HG03378 (cell line): ENCODE results near the gene ABR.
"Not testable (repeated sequence)": the region's sequence is repeated elsewhere in the genome, so short reads cannot be mapped to it uniquely, and the experiment has no call there.

Source experiments
- ATAC-seq: cut with Tn5 transposase; IDR thresholded peaks from one replicate; pipeline ENCODE4 v1.9.1; 2021; ENCODE audit warnings: mild to moderate bottlenecking, moderate library complexity; ENCODE audit not compliant: unreplicated experiment

ABR gene

DNA sequence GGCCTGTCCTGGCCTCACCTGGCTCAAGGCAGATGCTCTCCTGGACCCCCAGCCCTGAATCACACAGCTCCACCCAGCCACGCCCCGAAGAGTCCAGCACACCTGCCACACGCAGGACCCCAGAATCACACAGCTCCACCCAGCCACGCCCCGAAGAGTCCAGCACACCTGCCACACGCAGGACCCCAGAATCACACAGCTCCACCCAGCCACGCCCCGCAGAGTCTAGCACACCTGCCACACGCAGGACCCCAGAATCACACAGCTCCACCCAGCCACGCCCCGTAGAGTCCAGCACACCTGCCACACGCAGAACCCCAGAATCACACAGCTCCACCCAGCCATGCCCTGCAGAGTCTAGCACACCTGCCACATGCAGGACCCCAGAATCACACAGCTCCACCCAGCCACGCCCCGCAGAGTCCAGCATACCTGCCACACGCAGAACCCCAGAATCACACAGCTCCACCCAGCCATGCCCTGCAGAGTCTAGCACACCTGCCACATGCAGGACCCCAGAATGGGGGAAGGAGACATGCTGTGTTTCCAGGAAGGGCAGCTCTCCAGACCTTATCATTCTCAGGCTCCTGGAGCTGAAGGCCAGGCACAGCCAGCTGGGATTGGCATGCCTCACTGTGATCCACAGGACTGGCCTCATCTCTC, 105.7 kb downstream of the ABR start:
- ATAC-seq, result not testable (repeated sequence)

DNA sequence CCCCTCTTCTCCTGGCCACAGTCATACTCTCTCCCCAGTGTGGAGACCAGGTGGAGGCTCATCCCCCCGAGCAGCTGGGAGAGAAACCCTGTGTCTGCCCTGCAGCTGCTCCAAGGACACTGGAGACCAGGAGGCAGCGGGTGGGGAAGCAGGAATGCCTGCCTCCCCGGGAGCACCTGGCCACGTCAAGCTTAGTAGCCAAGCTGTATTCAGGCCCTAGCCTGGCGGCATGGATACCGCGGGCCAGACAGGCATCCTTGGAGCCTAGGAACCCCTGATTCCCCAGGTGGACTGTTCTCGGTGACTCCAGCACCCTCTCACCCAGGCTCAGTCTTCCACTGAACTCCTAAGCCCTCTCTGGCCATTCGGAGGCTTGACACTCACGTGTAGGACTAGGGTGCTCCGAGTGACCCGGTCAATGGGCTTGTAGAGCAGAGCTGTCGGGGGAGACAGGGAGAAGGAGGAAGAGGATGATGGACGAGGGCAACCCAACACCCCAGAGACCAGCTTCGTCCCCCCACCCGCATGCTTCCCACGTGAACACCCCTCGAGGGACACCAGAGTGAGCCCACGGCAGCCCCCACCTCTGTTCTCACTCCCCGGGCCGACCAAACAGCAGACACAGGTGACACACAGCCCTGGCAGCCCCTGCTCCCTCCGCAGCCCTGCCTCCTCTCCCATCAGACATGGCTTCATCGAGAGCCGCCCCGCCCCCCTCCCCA, 106.4 kb downstream of the ABR start:
- no peak for ATAC-seq

DNA sequence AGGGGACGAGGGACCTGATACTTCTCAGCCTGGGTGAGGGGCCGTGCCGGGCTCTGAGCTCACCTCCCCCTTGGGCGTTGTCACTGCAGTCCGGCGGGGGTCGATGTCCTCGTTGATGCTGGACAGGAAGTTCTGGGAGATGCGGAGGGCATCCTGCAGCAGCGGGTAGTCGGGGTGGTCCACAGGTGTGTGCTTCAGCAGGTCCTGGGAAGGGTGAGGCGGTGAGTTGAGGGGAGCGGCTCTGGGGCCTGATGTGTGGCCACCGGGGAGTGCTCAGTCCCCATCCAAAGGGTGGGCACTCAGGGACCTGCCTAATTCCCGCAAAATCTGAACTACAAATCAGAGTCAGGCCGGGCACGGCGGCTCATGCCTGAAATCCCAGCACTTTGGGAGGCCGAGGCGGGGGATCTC, 107.2 kb downstream of the ABR start:
- ATAC-seq, result no peak

DNA sequence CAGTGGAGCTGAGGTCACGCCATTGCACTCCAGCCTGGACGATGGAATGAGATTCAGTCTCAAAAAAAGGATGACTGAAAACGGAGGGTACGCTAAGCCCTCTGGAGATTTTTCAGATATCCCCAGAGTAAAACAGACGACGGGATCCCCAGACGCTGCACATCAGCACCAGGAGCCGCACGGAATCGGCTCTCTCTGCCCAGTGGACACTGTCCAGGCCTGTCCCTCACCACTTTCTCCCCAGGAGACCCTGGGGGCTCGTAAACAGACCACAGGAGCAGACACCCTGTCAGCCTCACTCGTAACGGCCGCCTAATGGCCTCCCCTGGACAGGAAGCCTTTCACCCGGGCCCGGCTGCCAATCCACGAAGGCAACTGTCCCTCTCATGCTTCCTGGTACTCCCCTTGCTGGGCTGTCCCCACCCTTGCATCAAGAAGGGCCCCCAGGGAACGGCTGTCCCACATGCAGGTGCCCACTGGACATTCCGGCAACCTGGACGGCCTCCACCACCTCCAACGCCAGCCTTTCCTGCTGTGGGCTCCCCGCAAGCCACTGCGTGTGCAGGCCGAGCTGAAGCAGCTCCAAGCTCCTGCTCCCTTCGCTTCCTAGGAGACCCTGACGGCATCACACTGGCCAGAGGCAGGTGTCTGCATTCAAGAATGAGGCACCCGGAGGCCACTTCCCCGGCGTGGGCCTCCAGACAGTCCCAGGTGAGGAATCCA, 108.5 kb downstream of the ABR start:
- ATAC-seq, result no peak

- no peak for ATAC-seq
These were observed 109.4 kb downstream of the ABR start for GRCh38 chr17:1070411-1070810.

DNA sequence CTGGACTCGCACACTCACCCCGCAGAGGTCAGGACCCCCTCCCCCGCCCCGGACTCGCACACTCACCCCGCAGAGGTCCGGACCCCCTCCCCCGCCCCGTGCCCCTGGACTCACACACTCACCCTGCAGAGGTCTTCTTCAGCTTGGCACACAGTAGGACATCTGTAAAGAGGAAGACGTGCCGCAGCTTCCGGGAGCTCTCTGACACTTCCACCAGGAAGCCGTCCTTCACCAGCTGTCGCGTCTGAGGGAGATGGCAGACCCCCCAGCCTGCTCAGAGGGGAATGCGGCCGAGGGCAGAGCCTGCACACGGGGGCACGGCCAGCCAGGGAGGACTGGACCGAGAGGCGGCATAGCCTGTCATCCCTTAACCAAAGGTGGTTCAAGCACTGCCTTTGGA, 109.9 kb downstream of the ABR start:
- no peak for ATAC-seq

GRCh38 chr17:1068356-1068755, 111.4 kb downstream of the ABR start:
- ATAC-seq, result no peak

- no peak for ATAC-seq
These were observed 112.4 kb downstream of the ABR start for GRCh38 chr17:1067282-1067956.

DNA sequence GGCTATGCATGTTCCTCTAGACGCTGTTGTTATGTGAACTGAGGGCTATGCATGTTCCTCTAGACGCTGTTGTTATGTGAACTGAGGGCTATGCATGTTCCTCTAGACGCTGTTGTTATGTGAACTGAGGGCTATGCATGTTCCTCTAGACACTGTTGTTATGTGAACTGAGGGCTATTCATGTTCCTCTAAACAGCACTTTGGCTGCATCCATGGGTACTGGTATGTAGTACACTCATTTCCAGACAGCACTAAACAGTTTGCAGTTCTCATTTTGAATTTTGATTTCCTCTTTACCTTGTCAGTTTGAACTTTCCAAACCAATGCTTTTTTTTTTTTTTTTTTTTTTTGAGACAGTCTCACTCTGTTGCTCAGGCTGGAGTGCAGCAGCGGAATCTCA, 114.4 kb downstream of the ABR start:
- ATAC-seq, result not testable (repeated sequence)

DNA sequence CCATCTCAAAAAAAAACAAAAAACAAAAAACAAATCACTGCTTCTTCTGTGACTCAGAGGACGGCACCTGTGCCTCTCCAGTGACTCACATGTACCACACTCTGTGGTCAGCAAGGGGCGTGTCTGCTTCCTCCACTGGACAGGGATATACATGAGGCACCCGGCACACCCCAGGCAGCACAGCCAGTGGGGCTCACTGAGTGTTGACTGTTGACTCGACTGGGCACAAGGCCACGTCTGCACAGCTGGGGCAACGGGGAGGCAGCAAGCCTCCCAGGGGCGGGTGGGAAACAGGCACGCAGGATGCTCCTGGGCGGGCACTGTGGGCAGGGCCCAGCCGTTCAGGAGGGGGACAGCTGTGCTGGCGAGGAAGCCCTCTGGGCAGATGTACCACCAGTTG, 118.8 kb downstream of the ABR start:
- ATAC-seq, result no peak

DNA sequence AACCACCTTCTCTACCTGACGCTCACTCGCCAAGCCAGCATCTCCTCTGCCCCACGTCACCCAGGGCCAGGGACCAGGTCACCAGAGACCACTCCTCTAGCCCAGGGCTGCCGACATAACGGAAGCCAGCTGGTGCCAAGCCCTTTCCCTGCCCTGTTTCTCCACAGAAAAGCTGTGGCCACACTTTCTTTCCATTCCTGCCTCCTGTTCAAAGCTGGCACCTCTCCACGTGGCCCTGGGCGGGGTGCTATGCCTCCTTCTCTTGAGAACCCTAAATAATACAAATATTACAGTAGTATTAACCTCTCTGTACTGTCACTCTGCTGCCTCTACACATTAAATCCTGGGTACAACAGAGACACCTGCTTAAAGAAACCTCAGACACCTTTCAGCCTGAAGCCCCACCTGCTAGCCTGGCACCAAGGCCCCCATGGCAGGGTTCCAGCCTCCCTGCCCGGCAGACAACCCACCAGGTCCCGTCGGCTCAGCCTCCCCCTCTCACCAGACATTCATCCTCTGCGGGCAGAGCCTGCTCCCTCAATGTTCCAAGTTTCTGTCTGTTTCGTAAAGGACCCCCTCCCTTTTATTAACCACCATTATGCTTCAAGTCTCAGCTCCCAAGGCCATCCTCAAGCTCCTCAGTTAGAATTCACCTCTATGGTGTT, 120.5 kb downstream of the ABR start:
- ATAC-seq, result no peak

GRCh38 chr17:1058423-1059130, 121.2 kb downstream of the ABR start:
- ATAC-seq, result no peak

DNA sequence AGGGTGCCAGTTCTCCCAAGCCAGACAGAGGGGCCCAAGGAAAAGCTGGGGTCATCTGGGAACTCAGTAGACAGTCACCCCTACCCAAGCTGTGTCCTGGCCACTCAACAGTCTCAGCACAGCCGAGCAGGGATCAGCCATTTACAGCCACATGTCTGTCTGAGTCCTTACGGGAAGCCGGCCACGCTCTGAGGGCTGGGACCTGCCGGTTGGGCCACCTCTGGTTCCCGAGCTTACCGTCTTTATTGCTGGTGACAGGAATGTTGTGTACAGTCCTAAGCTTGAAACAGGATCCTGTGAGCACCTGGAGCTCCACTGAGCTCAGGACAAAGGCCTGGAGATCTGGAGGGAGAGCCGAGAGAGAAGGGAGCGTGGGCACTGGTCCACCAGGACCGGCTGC, 123.0 kb downstream of the ABR start:
- ATAC-seq, result no peak

GRCh38 chr17:1055751-1056645, 123.8 kb downstream of the ABR start:
- ATAC-seq, result no peak

DNA sequence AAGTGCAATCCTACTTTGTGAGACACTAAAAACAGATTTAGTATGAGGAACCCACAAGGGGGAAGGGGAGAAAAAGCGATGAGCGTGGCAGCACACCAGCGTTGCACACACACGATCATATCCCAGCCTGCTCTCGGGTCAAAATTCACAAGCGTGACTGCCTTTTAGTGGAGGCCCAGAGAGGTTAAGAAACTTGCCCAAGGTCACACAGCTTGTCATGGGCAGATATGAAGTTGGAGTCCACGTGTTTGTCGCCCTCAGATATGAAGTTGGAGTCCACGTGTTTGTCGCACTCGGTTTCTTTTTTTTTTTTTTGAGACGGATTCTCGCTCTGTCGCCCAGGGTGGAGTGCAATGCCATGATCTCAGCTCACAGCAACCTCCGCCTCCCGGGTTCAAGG, 124.5 kb downstream of the ABR start:
- ATAC-seq, result no peak

DNA sequence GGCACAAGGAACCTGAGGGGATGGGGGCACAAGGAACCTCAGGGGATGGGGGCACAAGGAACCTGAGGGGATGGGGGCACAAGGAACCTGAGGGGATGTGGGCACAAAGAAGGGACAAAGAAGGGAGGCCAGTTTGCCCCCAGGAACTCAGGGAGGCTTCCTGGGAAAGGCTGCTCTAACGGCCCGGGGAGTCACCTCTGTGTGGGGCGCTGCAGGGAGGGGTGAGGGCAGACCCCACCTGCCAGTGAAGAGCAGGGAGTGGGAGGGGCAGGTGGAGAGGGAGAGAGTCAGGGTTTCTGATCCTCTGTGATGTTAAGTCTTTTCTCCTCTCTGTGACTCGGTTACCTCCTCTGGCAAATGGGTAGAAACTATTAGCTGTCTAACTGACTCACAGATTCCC, 125.1 kb downstream of the ABR start:
- ATAC-seq, result no peak

GRCh38 chr17:1053661-1054360, 126.0 kb downstream of the ABR start:
- no peak for ATAC-seq

DNA sequence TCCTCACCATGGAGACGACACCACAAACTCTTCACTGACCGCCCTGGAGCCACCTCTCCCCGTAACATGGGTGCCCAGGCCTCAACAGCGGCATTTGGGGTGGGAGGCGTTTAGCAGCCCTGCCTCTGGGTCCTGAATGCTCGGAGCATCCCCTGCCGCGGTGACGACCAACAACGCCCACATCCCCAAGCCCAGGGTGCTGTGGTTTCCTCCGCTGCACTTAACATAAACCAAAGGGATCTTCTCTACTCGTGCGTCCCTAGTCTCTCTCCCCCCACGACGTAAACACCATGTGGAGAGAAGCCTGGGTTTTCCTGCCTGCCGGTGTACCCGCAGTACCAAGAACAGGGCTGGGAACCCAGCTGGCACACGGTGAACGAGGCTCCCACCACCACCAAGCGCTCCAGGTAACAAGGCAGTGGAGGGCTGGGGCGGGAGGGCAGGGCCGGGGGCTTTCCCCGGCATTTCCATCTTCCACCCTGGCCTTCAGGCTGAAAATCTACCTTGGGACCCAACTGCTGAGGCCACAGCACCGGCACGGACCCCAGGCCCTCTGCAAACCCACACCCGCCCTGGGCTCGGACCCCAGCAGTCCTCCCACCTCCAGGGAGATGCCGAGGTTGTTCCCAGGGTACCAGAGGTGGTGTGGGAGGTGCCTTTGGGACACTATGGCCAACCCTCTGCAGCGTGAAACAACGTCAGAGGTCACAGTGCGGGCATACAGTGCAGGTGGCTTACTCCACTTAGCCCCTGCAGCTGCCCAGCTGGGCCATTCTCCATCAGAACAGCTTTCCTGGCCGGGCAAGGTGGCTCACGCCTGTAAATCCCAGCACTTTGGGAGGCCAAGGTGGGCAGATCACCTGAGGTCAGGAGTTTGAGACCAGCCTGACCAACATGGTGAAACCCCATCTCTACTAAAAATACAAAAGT, 128.5 kb downstream of the ABR start:
- ATAC-seq, result no peak
